Stimulated activated CD8-positive, alpha-beta memory T cell treated with anti-CD3 and anti-CD28 coated beads, Interleukin-12 subunit alpha, Interleukin-12 subunit beta, amount 100 ng/mL, for 24 hours (primary cell): ENCODE data around the gene CRCP.

Experiments
- DNase-seq: peaks from one replicate; pipeline ENCODE4 v3.0.0-alpha.2; 2020; ENCODE audit errors: extremely low read depth

Gene CRCP

GRCh38 chr7:66189695-66190503 is 75.3 kb downstream of the CRCP start:
- DNase-seq, result no peak

GRCh38 chr7:66190504-66190857 is 75.8 kb downstream of the CRCP start:
- DNase-seq, result no peak

GRCh38 chr7:66193146-66193725 is 78.6 kb downstream of the CRCP start:
- DNase-seq, result no peak

GRCh38 chr7:66198469-66198868 is 83.8 kb downstream of the CRCP start:
- DNase-seq, result no peak

GRCh38 chr7:66198956-66199355 is 84.3 kb downstream of the CRCP start:
- DNase-seq, result no peak

DNA sequence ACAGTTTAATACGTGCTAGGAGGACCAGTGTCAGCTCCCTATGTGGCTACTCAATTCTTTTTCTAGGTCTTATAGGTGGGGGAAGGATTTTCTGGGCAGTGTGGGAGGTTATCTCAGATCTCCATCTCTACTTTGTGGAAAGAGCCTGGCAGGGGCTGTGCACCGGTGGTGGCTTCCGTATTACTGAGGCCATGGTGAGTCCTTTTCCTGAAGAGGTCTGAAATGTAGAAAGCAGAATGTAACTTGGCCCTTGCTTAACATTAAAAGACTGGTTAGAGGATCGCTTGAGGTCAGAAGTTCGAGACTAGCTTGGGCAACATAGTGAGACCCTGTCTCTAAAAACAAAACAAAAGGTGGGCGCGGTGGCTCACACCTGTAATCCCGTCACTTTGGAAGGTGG is 87.8 kb downstream of the CRCP start:
- DNase-seq, result no peak
